ENCODE results near the gene ZNF628.
A peak's percentile ranks its signal among the peaks of the same experiment; 100 is the strongest.

The ZNF628 gene

GRCh38 chr19:55464662-55465054 is 11.8 kb upstream of the ZNF628 start, which contains the start of gene C19orf85:
TSS of gene C19orf85 (minus strand) at chr19:55464751. CDS start at chr19:55464554, 197 bp downstream.
- DNase-seq (ENCODE audit: low spot score), result no peak
- no peak for FAIRE-seq

- DNase-seq (ENCODE audit: low spot score) (no peak), FAIRE-seq (no peak)
Observed at GRCh38 chr19:55465460-55466240, 10.8 kb upstream of the ZNF628 start.

DNA sequence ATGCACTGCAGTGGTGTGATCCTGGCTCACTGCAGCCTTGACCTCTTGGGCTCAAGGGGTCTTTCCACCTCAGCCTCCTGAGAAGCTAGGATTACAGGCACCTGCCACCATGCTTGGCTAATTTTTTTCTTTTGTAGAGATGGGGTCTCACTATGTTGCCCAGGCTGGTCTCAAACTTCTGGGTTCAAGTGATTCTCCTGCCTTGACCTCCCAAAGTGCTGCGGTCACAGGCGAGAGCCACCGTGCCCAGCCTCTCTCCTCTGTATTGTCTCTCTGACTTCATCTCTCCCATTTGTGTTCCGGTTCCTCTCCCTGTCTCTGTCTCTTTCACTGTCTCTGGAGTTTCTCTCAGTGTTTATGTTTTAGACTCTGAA is 10.2 kb upstream of the ZNF628 start:
- DNase-seq (ENCODE audit: low spot score) (no peak), FAIRE-seq (no peak)

DNA sequence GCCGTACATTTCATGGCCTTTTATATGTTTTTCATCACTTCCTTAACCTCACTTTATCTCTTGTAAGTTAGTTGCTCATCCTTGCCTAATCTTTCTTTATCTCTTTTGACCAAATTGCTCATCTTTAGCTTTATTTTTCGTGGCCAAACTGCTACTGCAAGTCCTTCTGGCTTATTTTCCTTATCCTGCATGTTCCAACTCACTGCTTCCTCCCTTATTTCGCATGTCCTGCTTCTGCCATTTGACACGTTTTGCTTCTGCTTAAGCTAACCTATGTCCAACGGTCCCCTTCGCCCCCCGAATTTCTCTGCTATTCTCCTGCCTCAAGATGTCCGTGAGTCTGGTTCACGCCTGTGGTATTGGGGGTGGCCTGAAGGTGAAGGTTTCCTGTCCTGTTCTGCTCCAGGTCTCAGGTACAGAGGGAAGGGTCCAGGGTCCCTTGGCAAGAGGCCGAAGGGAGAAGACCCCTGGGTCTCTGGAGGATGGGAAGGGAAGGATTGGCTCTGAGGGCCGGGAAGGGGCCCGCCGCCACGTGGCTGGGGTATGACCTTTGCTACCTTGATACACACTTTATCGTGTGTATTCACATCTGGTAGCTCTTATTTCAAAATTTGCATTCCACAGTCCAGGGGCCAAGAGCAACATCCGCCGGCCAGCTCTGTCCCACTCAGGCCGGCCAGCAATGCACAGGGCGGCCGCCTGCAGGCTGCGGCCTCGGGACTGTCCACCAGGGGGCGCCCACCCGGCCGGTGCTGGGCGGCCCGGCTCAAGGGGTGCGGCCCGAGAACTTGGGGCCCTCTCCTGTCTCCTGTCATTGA is 9.0 kb upstream of the ZNF628 start:
- FAIRE-seq (no peak), DNase-seq (ENCODE audit: low spot score) (peak; percentile 64)

DNA sequence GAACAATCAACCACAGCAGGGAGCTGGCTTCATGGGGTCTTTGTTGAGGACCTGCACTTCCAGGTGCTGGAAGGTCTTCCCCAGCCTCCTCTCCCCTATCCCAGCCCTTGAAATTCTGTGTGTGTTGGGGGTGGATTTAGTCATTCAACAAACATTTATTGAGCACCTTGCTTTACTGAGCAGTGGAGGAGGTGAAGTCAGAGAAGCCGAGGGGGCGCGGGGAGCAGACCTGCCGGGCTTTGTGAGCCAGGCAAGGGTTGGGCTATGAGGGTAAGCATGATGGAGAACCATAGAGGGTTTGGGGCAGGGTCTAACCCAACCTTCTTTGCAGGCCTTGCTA is 8.4 kb upstream of the ZNF628 start:
- DNase-seq (ENCODE audit: low spot score) (no peak), FAIRE-seq (no peak)

DNA sequence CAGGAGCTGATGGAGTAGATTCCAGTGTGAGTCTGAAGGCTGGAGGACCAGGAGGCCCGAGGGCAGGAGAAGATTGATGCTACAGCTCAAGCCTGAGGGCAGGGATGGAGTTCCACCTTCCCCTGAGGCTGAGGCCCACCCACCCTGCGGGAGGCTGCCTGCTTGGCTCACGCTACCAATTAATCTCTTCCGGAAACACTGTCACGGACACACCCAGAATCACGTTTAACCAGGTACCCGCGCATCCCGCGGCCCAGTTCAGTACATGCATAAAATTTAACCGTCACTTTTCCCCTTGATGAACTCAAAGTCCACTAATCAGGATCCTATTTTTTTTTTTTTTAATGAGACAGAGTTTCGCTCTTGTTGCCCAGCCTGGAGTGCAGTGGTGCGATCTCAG is 5.2 kb upstream of the ZNF628 start:
- FAIRE-seq (no peak), DNase-seq (ENCODE audit: low spot score) (no peak)

DNA sequence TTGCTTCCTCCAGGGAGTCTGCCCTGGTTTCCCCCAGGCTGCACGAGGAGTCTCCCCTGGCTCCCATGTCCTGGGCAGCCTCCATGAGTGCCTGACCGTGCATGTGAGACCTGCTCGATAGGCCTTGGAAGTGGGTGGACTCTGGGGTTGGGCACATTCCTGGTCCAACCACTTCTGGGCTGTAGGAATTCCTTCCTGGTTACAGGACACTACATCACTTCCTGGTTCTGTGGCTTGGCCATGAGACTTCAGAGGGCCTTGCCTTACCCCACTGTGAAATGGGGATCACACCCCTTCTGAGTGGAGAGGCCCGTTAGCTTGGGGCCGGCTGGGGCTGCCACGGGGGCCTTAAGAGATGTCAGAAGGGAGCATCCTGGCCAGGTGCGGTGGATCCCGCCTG is 4.0 kb upstream of the ZNF628 start:
- FAIRE-seq, result no peak
- peak; percentile 71 for DNase-seq (ENCODE audit: low spot score)

GRCh38 chr19:55473225-55474012 is 3.0 kb upstream of the ZNF628 start:
- FAIRE-seq, result no peak
- DNase-seq (ENCODE audit: low spot score), result no peak

- FAIRE-seq (no peak), DNase-seq (ENCODE audit: low spot score) (no peak)
Observed at GRCh38 chr19:55474269-55475265, 1.9 kb upstream of the ZNF628 start.

GRCh38 chr19:55477905-55478304 is 1.5 kb downstream of the ZNF628 start:
- DNase-seq (ENCODE audit: low spot score) (no peak), FAIRE-seq (no peak)

DNA sequence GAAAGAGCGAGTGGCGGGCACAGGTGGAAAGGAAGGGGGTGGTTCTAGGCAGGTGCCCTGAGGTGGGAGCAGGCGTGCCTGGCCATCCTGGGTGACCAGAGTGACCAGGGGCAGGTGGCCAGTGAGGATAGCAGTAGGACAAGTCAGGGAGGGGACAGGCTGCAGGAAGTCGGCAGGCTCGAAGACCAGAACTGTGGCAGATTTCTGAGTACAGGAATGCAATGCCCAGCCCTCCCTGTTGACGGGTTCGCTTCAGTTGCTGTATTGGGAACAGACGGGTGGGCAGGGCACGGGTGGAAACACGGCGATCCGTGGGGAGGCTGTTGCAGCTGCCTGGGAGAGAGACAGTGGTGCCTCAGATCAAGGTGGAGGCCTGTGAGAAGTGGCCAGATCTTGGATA is 1.9 kb downstream of the ZNF628 start:
- no peak for FAIRE-seq
- DNase-seq (ENCODE audit: low spot score), result no peak

GRCh38 chr19:55479045-55479444 is 2.6 kb downstream of the ZNF628 start:
- DNase-seq (ENCODE audit: low spot score) (no peak), FAIRE-seq (no peak)

- no peak for FAIRE-seq
- no peak for DNase-seq (ENCODE audit: low spot score)
Observed at GRCh38 chr19:55479451-55480230, 3.2 kb downstream of the ZNF628 start.

- DNase-seq (ENCODE audit: low spot score), result no peak
- FAIRE-seq, result no peak
Observed at GRCh38 chr19:55481148-55481793, 4.9 kb downstream of the ZNF628 start.

DNA sequence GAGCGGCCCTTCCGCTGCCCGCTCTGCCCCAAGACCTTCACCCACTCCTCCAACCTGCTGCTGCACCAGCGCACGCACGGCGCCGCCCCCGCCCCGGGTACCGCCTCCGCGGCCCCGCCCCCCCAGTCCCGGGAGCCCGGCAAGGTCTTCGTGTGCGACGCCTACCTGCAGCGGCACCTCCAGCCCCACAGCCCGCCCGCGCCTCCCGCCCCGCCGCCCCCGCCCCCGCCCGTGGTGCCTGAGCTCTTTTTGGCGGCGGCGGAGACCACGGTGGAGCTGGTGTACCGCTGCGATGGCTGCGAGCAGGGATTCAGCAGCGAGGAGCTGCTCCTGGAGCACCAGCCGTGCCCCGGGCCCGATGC is 5.4 kb downstream of the ZNF628 start:
- no peak for DNase-seq (ENCODE audit: low spot score)
- no peak for FAIRE-seq

- FAIRE-seq (no peak), DNase-seq (ENCODE audit: low spot score) (no peak)
Observed at GRCh38 chr19:55482156-55482961, 5.9 kb downstream of the ZNF628 start.

DNA sequence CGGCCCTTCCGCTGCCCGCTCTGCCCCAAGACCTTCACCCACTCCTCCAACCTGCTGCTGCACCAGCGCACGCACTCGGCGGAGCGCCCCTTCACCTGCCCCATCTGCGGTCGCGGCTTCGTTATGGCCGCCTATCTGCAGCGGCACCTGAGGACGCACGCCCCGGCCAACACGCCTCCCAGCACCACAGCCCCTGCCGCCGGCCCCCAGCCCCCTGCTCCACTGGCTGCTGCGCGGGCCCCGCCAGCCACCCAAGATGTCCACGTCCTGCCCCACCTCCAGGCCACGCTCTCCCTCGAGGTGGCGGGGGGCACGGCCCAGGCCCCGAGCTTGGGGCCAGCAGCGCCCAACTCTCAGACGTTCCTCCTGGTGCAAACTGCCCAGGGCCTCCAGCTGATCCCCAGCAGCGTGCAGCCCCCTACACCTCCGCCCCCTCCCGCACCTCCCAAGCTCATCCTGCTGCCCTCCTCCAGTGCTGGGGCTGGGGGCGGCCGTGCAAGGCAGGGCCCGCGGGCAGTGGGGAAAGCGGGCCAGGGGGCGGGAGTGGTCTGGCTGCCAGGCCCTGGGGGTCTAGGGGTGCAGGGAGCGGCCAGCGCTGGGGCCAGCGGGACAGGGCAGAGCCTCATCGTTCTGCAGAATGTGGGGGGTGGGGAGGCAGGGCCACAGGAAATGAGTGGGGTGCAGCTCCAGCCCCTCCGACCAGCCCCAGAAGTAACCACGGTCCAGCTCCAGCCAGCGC is 6.7 kb downstream of the ZNF628 start:
- FAIRE-seq, result no peak

More for the DNA sequence above, 6.7 kb downstream of the ZNF628 start:
- no peak for DNase-seq (ENCODE audit: low spot score)

Measured in urothelium cell line (cell line).